ENCODE results near the gene VPS29.

Gene VPS29

DNA sequence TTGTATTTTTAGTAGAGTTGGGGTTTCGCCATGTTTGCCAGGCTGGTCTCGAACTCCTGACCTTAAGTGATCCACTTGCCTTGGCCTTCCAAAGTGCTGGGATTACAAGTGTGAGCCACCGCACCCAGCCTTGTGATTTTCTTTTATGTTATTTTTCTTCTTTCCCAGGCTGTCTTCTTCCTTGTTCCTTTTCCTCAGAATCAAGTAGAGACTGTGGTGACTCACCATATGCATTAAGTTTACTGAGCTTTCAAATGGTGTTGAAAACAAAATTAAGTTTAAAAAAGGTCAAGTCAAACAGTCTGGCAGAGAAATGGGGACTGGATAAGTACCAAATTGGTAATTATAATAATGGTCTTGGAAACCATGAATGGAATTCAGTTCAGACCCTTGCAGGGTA lies 57.5 kb downstream of the VPS29 start:
- no peak for DNase-seq (ENCODE audit: low read depth)
- no peak overlapping the region for H3K4me3 ChIP-seq (ENCODE audit: low read depth, low read length)
- TF ChIP-seq, protein P1, sequence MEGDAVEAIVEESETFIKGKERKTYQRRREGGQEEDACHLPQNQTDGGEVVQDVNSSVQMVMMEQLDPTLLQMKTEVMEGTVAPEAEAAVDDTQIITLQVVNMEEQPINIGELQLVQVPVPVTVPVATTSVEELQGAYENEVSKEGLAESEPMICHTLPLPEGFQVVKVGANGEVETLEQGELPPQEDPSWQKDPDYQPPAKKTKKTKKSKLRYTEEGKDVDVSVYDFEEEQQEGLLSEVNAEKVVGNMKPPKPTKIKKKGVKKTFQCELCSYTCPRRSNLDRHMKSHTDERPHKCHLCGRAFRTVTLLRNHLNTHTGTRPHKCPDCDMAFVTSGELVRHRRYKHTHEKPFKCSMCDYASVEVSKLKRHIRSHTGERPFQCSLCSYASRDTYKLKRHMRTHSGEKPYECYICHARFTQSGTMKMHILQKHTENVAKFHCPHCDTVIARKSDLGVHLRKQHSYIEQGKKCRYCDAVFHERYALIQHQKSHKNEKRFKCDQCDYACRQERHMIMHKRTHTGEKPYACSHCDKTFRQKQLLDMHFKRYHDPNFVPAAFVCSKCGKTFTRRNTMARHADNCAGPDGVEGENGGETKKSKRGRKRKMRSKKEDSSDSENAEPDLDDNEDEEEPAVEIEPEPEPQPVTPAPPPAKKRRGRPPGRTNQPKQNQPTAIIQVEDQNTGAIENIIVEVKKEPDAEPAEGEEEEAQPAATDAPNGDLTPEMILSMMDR (IDR thresholded peaks at IDR 0.05; ENCODE audit: low read depth, low read length, missing control alignments): no peak

Data from GM12864 (cell line).